AG09309 (cell line): ENCODE measurements around the gene CD2.
"Not testable (repeated sequence)": the region's sequence is repeated elsewhere in the genome, so short reads cannot be mapped to it uniquely, and the experiment has no call there.

Experiments
- DNase-seq: peaks from one replicate; pipeline ENCODE4 v3.0.0-alpha.2; 2010; ENCODE audit warnings: low read depth
- H3K4me3 ChIP-seq: 2 replicates; pipeline ENCODE4 v1.5.1; 2011; ENCODE audit warnings: mild to moderate bottlenecking, low read depth, low read length, moderate library complexity; ENCODE audit not compliant: control insufficient read depth
- CTCF ChIP-seq: IDR thresholded peaks from 2 replicates; pipeline ENCODE4 v1.5.1; 2011; ENCODE audit warnings: mild to moderate bottlenecking, low read depth, low read length, inconsistent platforms; ENCODE audit not compliant: insufficient read depth, control insufficient read depth; ENCODE audit errors: missing control alignments

CD2 gene

GRCh38 chr1:116751146-116751545, 3.1 kb upstream of the CD2 start:
- TF ChIP-seq CTCF = no peak
- no peak overlapping the region for H3K4me3 ChIP-seq
- no peak for DNase-seq

- no peak for TF ChIP-seq CTCF
- H3K4me3 ChIP-seq = no peak overlapping the region
- DNase-seq = no peak
These were observed 2.6 kb upstream of the CD2 start for GRCh38 chr1:116751621-116752020.

DNA sequence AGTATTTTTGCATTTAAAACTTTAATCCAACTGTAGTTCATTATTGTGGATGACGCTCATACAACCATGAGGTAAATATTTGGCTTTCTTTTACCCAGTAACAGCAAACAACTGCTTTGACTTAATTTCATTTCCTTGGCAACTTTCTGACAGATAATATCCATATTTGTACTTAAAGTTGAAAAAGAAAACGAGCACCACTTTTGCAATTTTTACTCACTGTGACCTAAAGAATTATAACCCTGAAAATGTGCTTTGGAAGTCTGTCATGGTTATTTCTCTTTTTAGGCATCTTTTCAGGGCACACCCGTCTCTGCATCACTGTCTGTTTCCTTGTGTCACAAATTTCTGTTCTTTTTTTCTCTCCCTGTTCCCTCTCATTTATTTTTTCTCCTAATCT, 918 bp upstream of the CD2 start:
- no peak overlapping the region for H3K4me3 ChIP-seq
- TF ChIP-seq CTCF = no peak
- no peak for DNase-seq

DNA sequence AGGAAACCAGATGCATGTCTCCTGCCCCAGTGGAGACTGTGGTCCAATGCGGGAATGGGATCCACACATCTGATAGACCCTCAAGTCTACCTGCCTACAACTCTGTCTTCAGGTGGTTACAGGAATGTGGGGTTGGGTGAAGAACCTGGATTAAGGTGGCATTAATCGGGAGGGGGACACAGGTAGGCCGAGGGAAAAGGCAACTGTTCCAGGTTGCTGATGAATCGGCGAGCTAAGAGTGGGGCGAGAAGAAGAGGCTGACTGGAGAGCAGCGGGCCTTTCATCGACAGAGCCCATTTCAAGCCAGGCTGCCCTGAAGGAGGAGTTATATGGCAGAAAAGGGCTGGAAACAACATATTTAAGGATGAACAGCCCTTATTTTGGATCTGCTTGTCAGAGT, 836 bp downstream of the CD2 start:
- no peak for DNase-seq
- TF ChIP-seq CTCF = no peak
- H3K4me3 ChIP-seq = no peak overlapping the region

DNA sequence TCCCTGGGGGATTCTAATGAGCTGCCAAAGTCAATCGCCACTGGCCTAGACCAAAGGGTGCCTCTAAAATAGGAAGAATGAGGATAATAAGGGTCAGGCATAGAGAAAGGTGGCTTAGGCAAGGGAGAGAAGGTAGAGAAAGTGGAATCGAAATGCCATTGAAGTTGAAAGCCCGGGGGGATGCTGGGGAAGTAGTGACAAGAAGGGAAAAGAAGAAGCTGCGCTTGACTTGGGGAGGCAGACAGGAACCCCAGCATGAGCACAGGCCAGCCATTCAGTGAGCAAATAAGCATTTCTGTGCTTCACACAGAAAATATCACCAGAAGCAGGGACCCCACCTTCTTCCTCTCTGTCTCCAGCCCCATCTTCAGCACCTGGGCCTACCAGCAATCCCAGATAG, 1.5 kb downstream of the CD2 start:
- no peak for TF ChIP-seq CTCF
- no peak for DNase-seq
- no peak overlapping the region for H3K4me3 ChIP-seq

GRCh38 chr1:116756092-116756491, 1.9 kb downstream of the CD2 start:
- DNase-seq, H3K4me3 ChIP-seq: not testable (repeated sequence)

GRCh38 chr1:116758456-116758815, 4.2 kb downstream of the CD2 start:
- not testable (repeated sequence) for DNase-seq

GRCh38 chr1:116759636-116760035, 5.4 kb downstream of the CD2 start:
- H3K4me3 ChIP-seq = no peak overlapping the region
- no peak for DNase-seq
- TF ChIP-seq CTCF = no peak

More at GRCh38 chr1:116758456-116758815, 4.2 kb downstream of the CD2 start:
- H3K4me3 ChIP-seq = not testable (repeated sequence)
